HG02763 (cell line): ENCODE results near the gene SAMD1.
"Not testable (repeated sequence)": the region's sequence is repeated elsewhere in the genome, so short reads cannot be mapped to it uniquely, and the experiment has no call there.

ENCODE experiments used
- ATAC-seq: cut with Tn5 transposase; IDR thresholded peaks from one replicate; pipeline ENCODE4 v1.9.1; 2021; ENCODE audit warnings: mild to moderate bottlenecking, moderate library complexity; ENCODE audit not compliant: unreplicated experiment

The SAMD1 gene

GRCh38 chr19:14061751-14062557 lies 28.6 kb downstream of the SAMD1 start, which contains the start of gene PALM3:
TSS of gene PALM3 (minus strand) at chr19:14062076. CDS start at chr19:14061980, 96 bp downstream.
- ATAC-seq: no peak

- no peak for ATAC-seq
Measured at GRCh38 chr19:14061081-14061749, 29.3 kb downstream of the SAMD1 start.

DNA sequence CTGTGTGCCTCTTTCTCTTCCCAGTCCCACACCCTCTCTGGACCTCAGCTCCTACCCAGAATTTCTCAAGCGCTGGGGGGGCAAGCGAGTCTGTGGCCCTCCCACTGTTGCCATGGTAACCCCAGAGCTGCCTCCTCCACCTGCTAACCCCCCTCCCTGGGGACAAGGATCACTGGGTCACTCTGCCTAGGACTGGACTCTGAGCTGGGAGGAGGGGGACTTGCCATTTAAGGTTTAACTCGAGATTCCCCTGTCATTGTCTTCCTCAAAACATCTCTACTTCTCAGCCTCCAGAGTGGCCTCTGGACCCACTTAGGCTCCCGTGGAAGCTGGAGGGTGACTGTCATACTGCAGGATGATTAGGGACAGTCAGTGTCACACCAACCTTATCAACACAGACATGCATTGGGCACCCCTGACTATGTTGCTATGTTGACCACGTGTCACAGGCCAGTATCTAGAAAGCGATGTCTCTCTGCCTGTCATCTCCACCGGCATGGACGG lies 30.8 kb downstream of the SAMD1 start:
- ATAC-seq: no peak

GRCh38 chr19:14059093-14059480 lies 31.5 kb downstream of the SAMD1 start:
- ATAC-seq: no peak

DNA sequence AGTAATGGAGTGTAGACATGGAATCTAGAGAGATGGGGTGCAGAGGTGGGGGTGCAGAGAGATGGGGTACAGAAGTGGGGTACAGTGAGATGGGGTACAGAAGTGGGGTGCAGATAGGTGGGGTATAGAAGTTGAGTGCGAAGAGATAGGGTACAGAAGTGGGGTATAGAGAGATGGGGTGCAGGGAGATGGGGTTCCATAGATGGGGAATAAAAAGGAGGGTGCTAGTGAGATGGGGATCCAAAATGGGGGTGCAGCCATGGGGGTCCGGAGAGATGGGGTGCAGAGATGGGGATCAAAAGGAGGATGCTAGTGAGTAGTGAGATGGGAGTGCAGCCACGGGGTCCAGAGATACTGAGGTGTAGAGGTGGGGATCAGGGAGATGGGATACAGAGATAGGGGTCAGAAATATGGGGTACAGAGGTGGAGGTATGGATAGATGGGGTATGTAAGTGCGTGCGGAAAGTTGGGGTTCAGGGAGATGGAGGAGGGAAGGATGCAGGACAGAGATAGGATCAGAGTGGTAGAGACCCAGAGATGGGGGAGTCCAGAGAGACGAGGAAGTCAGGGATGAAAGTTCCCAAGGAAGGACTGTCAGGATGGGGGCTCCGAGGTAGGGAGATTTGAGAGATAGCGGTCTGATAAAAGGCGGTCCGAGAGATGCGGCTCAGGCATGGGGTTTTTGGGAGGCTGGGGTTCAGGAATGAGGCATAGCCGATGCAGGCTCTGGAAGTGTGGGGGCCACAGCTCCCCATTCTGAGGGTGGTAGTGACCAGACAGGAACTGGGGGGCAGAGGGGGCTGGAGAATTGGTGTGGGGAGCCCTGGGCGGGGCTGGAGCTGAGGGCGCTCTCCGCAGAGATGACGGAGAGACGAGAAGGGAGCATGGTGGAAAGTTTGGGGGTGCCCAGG lies 32.1 kb downstream of the SAMD1 start:
- ATAC-seq: no peak

- ATAC-seq: no peak
Measured at GRCh38 chr19:14056741-14057356, 33.7 kb downstream of the SAMD1 start.

DNA sequence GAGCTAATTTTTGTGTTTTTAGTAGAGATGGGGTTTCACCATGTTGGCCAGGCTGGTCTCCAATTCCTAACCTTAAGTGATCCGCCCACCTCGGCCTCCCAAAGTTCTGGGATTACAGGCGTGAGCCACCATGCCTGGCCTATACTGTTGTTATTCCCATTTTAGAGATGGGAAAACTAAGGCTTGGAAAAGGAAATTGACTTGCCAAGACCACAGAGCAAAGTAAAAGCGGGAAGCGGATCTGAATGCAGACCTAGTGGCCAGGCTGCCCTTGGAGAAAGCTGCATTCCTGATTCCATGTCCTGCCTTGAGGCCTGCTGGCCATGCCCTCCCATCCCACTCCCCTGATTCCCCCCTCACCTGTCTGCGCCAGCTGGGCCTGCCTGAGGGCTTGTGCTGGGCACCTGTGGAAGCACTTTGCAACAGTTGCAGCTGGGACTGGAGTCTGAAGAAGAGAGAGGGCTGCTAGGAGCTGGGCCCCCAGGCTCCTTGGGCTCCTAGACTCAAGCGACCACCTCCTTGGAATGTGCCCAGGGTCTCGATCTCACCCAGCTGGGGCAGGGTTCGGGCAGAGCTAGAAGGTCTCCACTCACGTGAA lies 34.4 kb downstream of the SAMD1 start:
- no peak for ATAC-seq

GRCh38 chr19:14055396-14055795 lies 35.2 kb downstream of the SAMD1 start:
- ATAC-seq: no peak

- no peak for ATAC-seq
Measured at GRCh38 chr19:14054721-14055120, 35.8 kb downstream of the SAMD1 start.

GRCh38 chr19:14054099-14054498 lies 36.5 kb downstream of the SAMD1 start:
- no peak for ATAC-seq

DNA sequence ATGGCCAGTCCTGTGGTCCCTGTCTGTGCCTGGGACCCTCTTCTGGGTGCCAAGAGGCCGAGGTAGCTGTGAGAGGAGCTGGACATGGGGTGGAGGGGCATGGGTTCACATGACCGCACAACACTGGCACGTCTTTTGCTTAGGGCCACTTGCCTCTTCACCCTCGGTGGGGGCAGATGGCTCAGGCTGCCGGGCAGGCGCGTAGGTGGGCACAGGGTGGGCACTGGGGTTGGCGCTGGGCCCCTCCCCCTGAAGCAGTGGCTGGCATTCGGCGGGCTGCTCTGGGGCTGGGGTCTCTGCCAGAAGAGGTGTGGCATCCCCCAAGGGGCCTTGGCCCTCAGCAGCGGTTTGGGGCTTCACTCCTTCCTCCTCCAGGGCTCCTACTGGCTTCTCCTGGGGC lies 37.1 kb downstream of the SAMD1 start:
- no peak for ATAC-seq

DNA sequence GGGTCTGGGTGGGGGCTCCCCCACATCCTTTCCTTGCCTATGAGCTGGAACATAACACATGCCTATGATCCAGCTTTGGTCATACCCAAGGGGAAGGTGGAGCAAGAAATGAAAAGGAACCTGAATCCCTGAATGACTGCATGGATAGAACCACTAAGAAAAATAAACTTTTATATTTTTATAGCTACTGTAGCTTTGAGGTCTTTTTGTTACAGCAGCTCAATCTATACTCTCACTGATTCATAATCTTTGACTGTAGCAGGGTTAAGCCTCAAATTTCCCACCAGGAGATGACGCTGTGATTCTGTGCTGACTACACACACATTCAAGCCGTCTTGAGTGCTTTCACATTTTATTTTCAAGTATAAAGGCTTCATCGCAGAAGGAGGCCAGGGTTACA lies 37.5 kb downstream of the SAMD1 start:
- ATAC-seq: no peak

DNA sequence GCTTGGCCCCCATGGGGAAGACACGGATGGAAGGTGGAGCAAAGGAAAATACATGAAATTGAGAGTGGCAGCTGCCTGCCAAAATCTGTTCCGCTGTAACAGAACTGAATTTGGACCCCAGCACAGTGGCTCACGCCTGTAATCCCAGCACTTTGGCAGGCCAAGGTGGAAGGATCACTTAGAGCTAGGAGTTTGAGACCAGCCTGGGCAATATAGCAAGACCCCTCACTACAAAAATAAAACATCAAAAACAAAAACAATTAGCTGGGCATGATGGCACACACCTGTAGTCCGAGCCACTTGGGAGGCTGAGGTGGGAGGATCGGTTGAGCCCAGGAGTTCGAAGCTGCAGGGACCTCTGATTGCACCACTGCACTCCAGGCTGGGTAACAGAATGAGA lies 38.1 kb downstream of the SAMD1 start:
- no peak for ATAC-seq

DNA sequence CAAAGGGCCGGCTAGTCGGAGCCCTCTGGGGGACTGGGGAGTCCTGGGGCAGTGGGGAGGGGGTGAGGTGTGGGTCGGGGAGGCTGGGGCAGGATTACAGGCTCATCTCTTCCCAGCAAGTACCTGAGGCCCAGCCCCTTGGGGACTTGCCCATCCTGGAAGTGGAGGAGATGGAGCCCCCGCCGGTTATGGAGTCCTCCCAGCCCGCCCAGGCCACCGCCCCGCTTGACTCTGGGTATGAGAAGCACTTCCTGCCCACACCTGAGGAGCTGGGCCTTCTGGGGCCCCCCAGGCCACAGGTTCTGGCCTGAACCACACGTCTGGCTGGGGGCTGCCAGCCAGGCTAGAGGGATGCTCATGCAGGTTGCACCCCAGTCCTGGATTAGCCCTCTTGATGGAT lies 38.6 kb downstream of the SAMD1 start:
- no peak for ATAC-seq

GRCh38 chr19:14050961-14051360 lies 39.6 kb downstream of the SAMD1 start:
- ATAC-seq: not testable (repeated sequence)

DNA sequence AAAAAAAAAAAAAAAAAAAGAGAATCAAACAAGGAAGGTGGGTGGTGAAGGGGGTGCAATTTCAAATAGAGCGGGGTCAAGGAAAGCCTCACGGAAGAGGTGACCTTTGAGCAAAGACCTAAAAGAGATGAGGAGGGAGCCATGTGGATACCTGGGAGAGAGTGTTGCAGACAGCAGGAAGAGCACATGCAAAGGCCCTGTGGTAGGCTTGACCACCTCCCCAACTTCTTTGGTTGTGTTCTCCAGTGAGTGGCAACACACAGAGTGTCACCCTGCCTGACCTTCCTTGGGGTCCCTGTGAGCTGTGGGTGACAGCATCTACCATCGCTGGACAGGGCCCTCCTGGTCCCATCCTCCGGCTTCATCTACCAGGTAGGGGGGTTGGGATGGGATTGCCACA lies 40.0 kb downstream of the SAMD1 start:
- no peak for ATAC-seq

- no peak for ATAC-seq
Measured at GRCh38 chr19:14048443-14049153, 42.0 kb downstream of the SAMD1 start.

DNA sequence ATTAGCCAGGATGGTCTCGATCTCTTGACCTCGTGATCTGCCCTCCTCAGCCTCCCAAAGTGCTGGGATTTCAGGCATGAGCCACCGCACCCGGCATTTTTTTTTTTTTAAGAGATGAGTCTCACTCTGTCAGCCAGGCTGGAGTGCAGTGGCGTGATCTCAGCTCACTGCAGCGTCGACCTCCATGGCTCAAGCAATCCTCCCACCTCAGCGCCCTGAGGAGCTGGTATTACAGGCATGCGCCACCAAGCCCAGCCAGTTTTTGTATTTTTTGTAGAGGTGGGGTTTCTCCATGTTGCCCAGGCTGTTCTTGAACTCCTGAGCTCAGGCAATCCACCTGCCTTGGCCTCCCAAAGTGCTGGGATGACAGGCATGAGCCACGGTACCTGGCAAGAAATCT lies 42.7 kb downstream of the SAMD1 start:
- not testable (repeated sequence) for ATAC-seq
